HCT116 (cell line): ENCODE data around the gene ELMOD1.

Experiments used
- CEBPB ChIP-seq: IDR thresholded peaks from 2 replicates; pipeline ENCODE4 v1.6.1; 2012; ENCODE audit warnings: low read depth
- CTCF ChIP-seq, 3 experiments: fragments of 200-600 bp in 1 of 3; sonication (generic) in 1 of 3; IDR thresholded peaks in 2 of 3; conservative IDR thresholded peaks in 1 of 3; 2 replicates each; pipeline ENCODE4 v1.5.1; 2012 to 2017; ENCODE audit warnings: low read depth in 2 of 3, low read length in 2 of 3, antibody characterized with exemption in 1 of 3, borderline replicate concordance in 1 of 3, control low read depth in 1 of 3, mild to moderate bottlenecking in 1 of 3, mixed read lengths in 1 of 3, mixed run types in 1 of 3, moderate library complexity in 1 of 3; ENCODE audit not compliant: insufficient read depth in 1 of 3
- EZH2 ChIP-seq: fragments of 200-600 bp; sonication (generic); IDR thresholded peaks from 2 replicates; pipeline ENCODE4 v1.6.1; 2017; ENCODE audit warnings: antibody characterized with exemption, mixed run types
- POLR2AphosphoS5 ChIP-seq: IDR thresholded peaks from 2 replicates; pipeline ENCODE4 v1.6.1; 2011; ENCODE audit warnings: mild to moderate bottlenecking, low read depth, low read length, moderate library complexity
- SRF ChIP-seq: IDR thresholded peaks from 2 replicates; pipeline ENCODE4 v1.6.1; 2012; ENCODE audit warnings: low read depth

GRCh38 chr11:107549253-107549953 is 41.5 kb upstream of the ELMOD1 start:
- TF ChIP-seq CTCF (IDR thresholded peaks at IDR 0.05 in 2 of 3, conservative IDR thresholded peaks at IDR 0.05 in 1 of 3; ENCODE audit: borderline replicate concordance in 1 of 3, insufficient read depth in 1 of 3, low read depth in 2 of 3, low read length in 2 of 3) (peak; percentile 80 to 91 (median 81)), EZH2 (no peak), SRF (no peak), POLR2AphosphoS5 (no peak), CEBPB (no peak)
